CD4-positive, alpha-beta memory T cell (primary cell): ENCODE results near the gene CD200. TPM values are rescaled to one million over a fixed set of nuclear protein-coding genes. Genes with fewer than 3 reads are reported as not detected.
"Not testable (repeated sequence)": the region's sequence is repeated elsewhere in the genome, so short reads cannot be mapped to it uniquely, and the experiment has no call there.

Experiments
- CTCF ChIA-PET: fragments of 350-600 bp; sonication (Branson Sonifier 250); formaldehyde crosslinking; loops from one replicate; lab custom pipeline; 2021; ENCODE audit warnings: inconsistent platforms; ENCODE audit not compliant: partially characterized antibody; lab: Charles Lee
- POLR2A ChIA-PET: fragments of 350-600 bp; sonication (Branson Sonifier 250); formaldehyde crosslinking; loops from one replicate; lab custom pipeline; 2021; ENCODE audit not compliant: partially characterized antibody; lab: Charles Lee
- DNase-seq, 5 donors: peaks; one replicate each; pipeline versions ENCODE4 v3.0.0 to v3.0.0-alpha.2; 2020 to 2022; ENCODE audit warnings: mixed read lengths in 1 of 5
- H3K27ac ChIP-seq: one replicate; pipeline ENCODE4 v1.7.0; 2013; ENCODE audit warnings: low read depth, low read length
- H3K27me3 ChIP-seq: 2 replicates; pipeline ENCODE4 v1.7.0; 2013; ENCODE audit warnings: mild to moderate bottlenecking, low read length, moderate library complexity; ENCODE audit not compliant: insufficient read depth
- H3K36me3 ChIP-seq: 2 replicates; pipeline ENCODE4 v1.7.0; 2013; ENCODE audit warnings: mild to moderate bottlenecking, low read length, moderate library complexity; ENCODE audit not compliant: insufficient read depth
- H3K4me1 ChIP-seq: 2 replicates; pipeline ENCODE4 v1.7.0; 2013; ENCODE audit warnings: mild to moderate bottlenecking, low read length, moderate library complexity; ENCODE audit not compliant: insufficient read depth
- H3K4me3 ChIP-seq, 2 donors: one replicate each; pipeline ENCODE4 v1.7.0; 2013; ENCODE audit warnings: low read length in 2 of 2, mild to moderate bottlenecking in 1 of 2
- H3K9me3 ChIP-seq, 2 donors: one replicate each; pipeline ENCODE4 v1.7.0; 2013; ENCODE audit warnings: low read length in 2 of 2, control low read depth in 1 of 2; ENCODE audit not compliant: control insufficient read depth in 1 of 2
- H3K27ac Mint-ChIP-seq, 7 donors: one replicate each; pipeline ENCODE4 v1.8.0; 2020 to 2021; ENCODE audit warnings: mixed read lengths in 7 of 7, mild to moderate bottlenecking in 6 of 7, inconsistent platforms in 3 of 7, moderate library complexity in 3 of 7
- H3K27me3 Mint-ChIP-seq, 2 donors: one replicate each; pipeline ENCODE4 v1.8.0; 2020 to 2021; ENCODE audit warnings: mixed read lengths in 2 of 2
- H3K36me3 Mint-ChIP-seq, 2 donors: one replicate each; pipeline ENCODE4 v1.8.0; 2020 to 2021; ENCODE audit warnings: mixed read lengths in 2 of 2, inconsistent platforms in 1 of 2, mild to moderate bottlenecking in 1 of 2
- H3K4me1 Mint-ChIP-seq, 4 donors: one replicate each; pipeline ENCODE4 v1.8.0; 2020 to 2021; ENCODE audit warnings: mixed read lengths in 4 of 4, mild to moderate bottlenecking in 1 of 4
- H3K4me3 Mint-ChIP-seq, 8 donors: one replicate each; pipeline ENCODE4 v1.8.0; 2020 to 2021; ENCODE audit warnings: mixed read lengths in 8 of 8, mild to moderate bottlenecking in 7 of 8, moderate library complexity in 6 of 8, inconsistent platforms in 3 of 8
- H3K9me3 Mint-ChIP-seq, 8 donors: one replicate each; pipeline ENCODE4 v1.8.0; 2020 to 2021; ENCODE audit warnings: mixed read lengths in 8 of 8, mild to moderate bottlenecking in 5 of 8, inconsistent platforms in 3 of 8, moderate library complexity in 1 of 8
- intact Hi-C: fragments of 100-400 bp; cut with micrococcal nuclease; formaldehyde crosslinking; loops from one replicate; pipeline ENCODE4 v1.15.1; 2023
- polyA plus RNA-seq, 2 donors: library from polyadenylated mRNA; unstranded; fragments of 300-500 nt; fragmentation: Illumina TruSeq; gene quantifications; one replicate each; pipeline ENCODE4 v1.2.3, GENCODE V29; 2021
- total RNA-seq, 2 experiments: library from RNA; stranded (reverse); gene quantifications; one replicate each; pipeline ENCODE4 v1.2.3, GENCODE V29; 2021

The CD200 gene
- total and polyA plus RNA-seq, 4 experiments from 2014 or later = 0.93 to 1.8 (median 1.1) TPM

- POLR2A ChIA-PET = no interaction called here
- Mint-ChIP-seq H3K9me3 (no peaks in the 10 kb centered on the region), H3K27ac (no peak overlapping the region), H3K36me3 (no peaks in the 10 kb centered on the region), H3K4me1 (peaks cover 0 to 4% (median 0%) of the 10 kb centered on the region in 4 donors), H3K4me3 (no peak overlapping the region), H3K27me3 (no peaks in the 10 kb centered on the region)
- Histone ChIP-seq H3K4me3 (no peak overlapping the region), H3K36me3 (no peaks in the 10 kb centered on the region), H3K27ac (no peak overlapping the region), H3K4me1 (no peaks in the 10 kb centered on the region), H3K27me3 (no peaks in the 10 kb centered on the region), H3K9me3 (no peaks in the 10 kb centered on the region)
- DNase-seq = no peak
- intact Hi-C loops = no loop called here
- CTCF ChIA-PET = interaction anchor here (1.5 kb wide), 1 partner anchor 36 kb away, joined by 5 read pairs; no protein-coding TSS in a partner anchor
These were observed 68.7 kb downstream of the CD200 start for GRCh38 chr3:112401617-112402016.

DNA sequence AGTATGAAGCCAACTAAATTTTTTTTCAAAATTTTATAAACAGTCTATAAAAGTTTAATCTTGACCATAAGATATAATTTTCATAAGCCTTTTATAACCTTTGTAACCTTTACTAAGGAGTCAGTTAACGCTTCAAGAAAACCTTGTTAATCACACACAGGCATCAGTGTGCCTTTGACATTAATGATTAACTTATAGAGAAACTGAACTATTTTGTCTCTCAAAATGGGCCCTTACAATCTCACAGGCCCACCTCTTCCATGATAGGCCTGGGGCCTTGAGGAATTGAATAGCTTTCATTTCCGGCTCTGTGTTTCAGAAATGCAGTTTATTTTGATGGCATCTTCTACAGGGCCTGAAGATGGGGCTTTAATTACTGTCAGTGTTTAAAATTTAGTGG is 70.1 kb downstream of the CD200 start:
- H3K4me1 Mint-ChIP-seq = peaks cover 6 to 7% (median 6%) of the 10 kb centered on the region in 4 donors
- intact Hi-C loops = no loop called here
- no peak overlapping the region for H3K4me3 Mint-ChIP-seq
- POLR2A ChIA-PET = no interaction called here
- no peak overlapping the region for H3K27ac Mint-ChIP-seq
- H3K36me3 Mint-ChIP-seq = no peaks in the 10 kb centered on the region
- no peak overlapping the region for H3K4me3 ChIP-seq
- CTCF ChIA-PET = interaction anchor here (2.2 kb wide), 1 partner anchor 292 kb away, joined by 7 read pairs; no protein-coding TSS in a partner anchor
- no peaks in the 10 kb centered on the region for H3K36me3 ChIP-seq
- no peak overlapping the region for H3K27ac ChIP-seq
- no peak for DNase-seq
- H3K4me1 ChIP-seq = no peaks in the 10 kb centered on the region
- no peaks in the 10 kb centered on the region for H3K9me3 Mint-ChIP-seq
- no peaks in the 10 kb centered on the region for H3K9me3 ChIP-seq
- no peaks in the 10 kb centered on the region for H3K27me3 ChIP-seq
- no peaks in the 10 kb centered on the region for H3K27me3 Mint-ChIP-seq

DNA sequence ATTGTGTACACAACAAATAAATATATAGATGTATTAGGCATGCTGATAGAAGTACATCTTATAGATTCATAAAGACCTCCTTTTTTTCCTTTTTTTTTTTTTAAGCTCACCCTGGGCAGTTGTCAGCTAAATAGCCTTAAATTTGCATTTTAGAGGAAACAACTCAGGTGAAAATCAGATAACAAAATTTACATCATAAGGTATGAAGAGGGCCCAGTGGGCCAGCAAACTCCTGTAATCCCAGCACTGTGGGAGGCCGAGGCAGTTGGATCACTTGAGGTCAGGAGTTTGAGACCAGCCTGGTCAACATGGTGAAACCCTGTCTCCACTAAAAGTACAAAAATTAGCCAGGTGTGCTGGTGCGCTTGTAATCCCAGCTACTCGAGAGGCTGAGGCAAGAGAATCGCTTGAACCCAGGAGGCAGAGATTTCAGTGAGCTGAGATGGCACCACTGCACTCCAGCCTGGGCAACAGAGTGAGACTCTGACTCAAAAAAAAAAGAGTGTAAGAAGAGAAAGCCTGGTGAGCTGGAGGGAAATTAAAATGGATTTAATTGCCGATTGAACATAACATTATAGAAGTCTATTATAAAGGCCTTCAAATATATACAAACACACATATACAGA is 72.1 kb downstream of the CD200 start:
- intact Hi-C loops, H3K4me3 ChIP-seq, H3K9me3 ChIP-seq, H3K27ac ChIP-seq, H3K27me3 ChIP-seq, H3K27ac Mint-ChIP-seq, H3K27me3 Mint-ChIP-seq, H3K4me1 ChIP-seq, H3K4me3 Mint-ChIP-seq, H3K4me1 Mint-ChIP-seq, DNase-seq, H3K36me3 ChIP-seq, H3K9me3 Mint-ChIP-seq, POLR2A ChIA-PET, H3K36me3 Mint-ChIP-seq: not testable (repeated sequence)
- CTCF ChIA-PET = interaction anchor here (0.6 to 2.3 kb wide), 3 partner anchors 20 to 294 kb away, joined by 3 to 9 read pairs (median 7); partner anchors contain the start of gene CD200

GRCh38 chr3:112405845-112406244 is 72.9 kb downstream of the CD200 start:
- Histone ChIP-seq H3K27ac (no peak overlapping the region), H3K4me3 (no peak overlapping the region), H3K9me3 (no peaks in the 10 kb centered on the region), H3K27me3 (no peaks in the 10 kb centered on the region), H3K36me3 (no peaks in the 10 kb centered on the region), H3K4me1 (no peaks in the 10 kb centered on the region)
- no peaks in the 10 kb centered on the region for H3K9me3 Mint-ChIP-seq
- ChIA-PET CTCF (interaction anchor here (2.3 kb wide), 1 partner anchor 19 kb away, joined by 9 read pairs; no protein-coding TSS in a partner anchor), POLR2A (no interaction called here)
- H3K27ac Mint-ChIP-seq = no peak overlapping the region
- intact Hi-C loops = no loop called here
- H3K36me3 Mint-ChIP-seq = no peaks in the 10 kb centered on the region
- no peaks in the 10 kb centered on the region for H3K27me3 Mint-ChIP-seq
- DNase-seq = no peak
- H3K4me3 Mint-ChIP-seq = no peak overlapping the region
- H3K4me1 Mint-ChIP-seq = peaks cover 6 to 7% (median 6%) of the 10 kb centered on the region in 4 donors

- no peaks in the 10 kb centered on the region for H3K36me3 ChIP-seq
- H3K36me3 Mint-ChIP-seq = no peaks in the 10 kb centered on the region
- peaks cover 6 to 9% (median 7%) of the 10 kb centered on the region in 4 donors for H3K4me1 Mint-ChIP-seq
- H3K27me3 ChIP-seq = no peaks in the 10 kb centered on the region
- H3K27me3 Mint-ChIP-seq = peaks cover 0 to 1% of the 10 kb centered on the region in 2 donors
- H3K9me3 Mint-ChIP-seq = peaks cover 0 to 2% (median 0%) of the 10 kb centered on the region in 8 donors
- intact Hi-C loops = no loop called here
- H3K4me1 ChIP-seq = no peaks in the 10 kb centered on the region
- H3K27ac ChIP-seq = no peak overlapping the region
- H3K4me3 ChIP-seq = no peak overlapping the region
- CTCF ChIA-PET = no interaction called here
- no peak overlapping the region for H3K4me3 Mint-ChIP-seq
- no peak for DNase-seq
- POLR2A ChIA-PET = no interaction called here
- no peaks in the 10 kb centered on the region for H3K9me3 ChIP-seq
- peak overlapping the region in 1 of 7 donors; percentile 31 for H3K27ac Mint-ChIP-seq
These were observed 74.4 kb downstream of the CD200 start for GRCh38 chr3:112407214-112407887.

GRCh38 chr3:112407888-112408702 is 75.1 kb downstream of the CD200 start:
- ChIA-PET CTCF (no interaction called here), POLR2A (no interaction called here)
- Histone ChIP-seq H3K9me3 (no peaks in the 10 kb centered on the region), H3K27me3 (no peaks in the 10 kb centered on the region), H3K4me3 (no peak overlapping the region), H3K36me3 (no peaks in the 10 kb centered on the region), H3K4me1 (no peaks in the 10 kb centered on the region), H3K27ac (no peak overlapping the region)
- Mint-ChIP-seq H3K36me3 (no peaks in the 10 kb centered on the region), H3K9me3 (peaks cover 0 to 2% (median 0%) of the 10 kb centered on the region in 8 donors), H3K27ac (peak overlapping the region in 3 of 7 donors; percentile 1 to 31 (median 12)), H3K4me1 (peaks cover 10 to 15% (median 14%) of the 10 kb centered on the region in 4 donors), H3K4me3 (no peak overlapping the region), H3K27me3 (peaks cover 0 to 1% of the 10 kb centered on the region in 2 donors)
- intact Hi-C loops = no loop called here
- DNase-seq = no peak

- intact Hi-C loops = no loop called here
- Mint-ChIP-seq H3K27ac (no peak overlapping the region), H3K4me1 (peaks cover 10 to 18% (median 15%) of the 10 kb centered on the region in 4 donors), H3K36me3 (no peaks in the 10 kb centered on the region), H3K27me3 (peaks cover 0 to 1% of the 10 kb centered on the region in 2 donors), H3K4me3 (no peak overlapping the region), H3K9me3 (peaks cover 0 to 6% (median 0%) of the 10 kb centered on the region in 8 donors)
- no peak overlapping the region for H3K27ac ChIP-seq
- no peaks in the 10 kb centered on the region for H3K4me1 ChIP-seq
- H3K9me3 ChIP-seq = no peaks in the 10 kb centered on the region
- H3K4me3 ChIP-seq = no peak overlapping the region
- CTCF ChIA-PET = no interaction called here
- no peaks in the 10 kb centered on the region for H3K27me3 ChIP-seq
- DNase-seq = no peak
- POLR2A ChIA-PET = no interaction called here
- H3K36me3 ChIP-seq = no peaks in the 10 kb centered on the region
These were observed 76.1 kb downstream of the CD200 start for GRCh38 chr3:112409041-112409440.
